OCI-LY7 (cell line): Measurements from ENCODE around the gene BNIP3. TPM values are rescaled to one million over a fixed set of nuclear protein-coding genes. Genes with fewer than 3 reads are reported as not detected.
A peak's percentile ranks its signal among the peaks of the same experiment; 100 is the strongest.
"Not testable (repeated sequence)": the region's sequence is repeated elsewhere in the genome, so short reads cannot be mapped to it uniquely, and the experiment has no call there.

Source experiments
- BruUV-seq: library from RNA; stranded (reverse); fragments of 400-500 nt; replicated peaks from 2 replicates; lab custom pipeline; 2021; lab: Mats Ljungman, UMichigan
- CTCF ChIA-PET: fragments of 300-600 bp; sonication (Branson Sonifier 250); formaldehyde crosslinking; loops from one replicate; lab custom pipeline; 2022; ENCODE audit warnings: antibody characterized with exemption; ENCODE audit not compliant: unreplicated experiment; lab: Charles Lee
- POLR2A ChIA-PET: fragments of 300-600 bp; sonication (Branson Sonifier 250); formaldehyde crosslinking; loops from one replicate; lab custom pipeline; 2022; ENCODE audit warnings: antibody characterized with exemption; lab: Charles Lee
- DNase-seq: peaks from one replicate; pipeline ENCODE4 v3.0.0-alpha.2; 2015; ENCODE audit warnings: low spot score
- H2AFZ ChIP-seq: fragments of 200-600 bp; sonication (generic), shearing (Covaris generic); 2 replicates; pipeline ENCODE4 v1.6.1; 2014; ENCODE audit warnings: mild to moderate bottlenecking, antibody characterized with exemption, low read length, moderate library complexity
- H3K27ac ChIP-seq: fragments of 200-600 bp; sonication (generic); 2 replicates; pipeline ENCODE4 v1.5.1; 2014; ENCODE audit warnings: mixed run types, low read depth, mild to moderate bottlenecking, moderate library complexity, low read length, inconsistent platforms; ENCODE audit not compliant: poor library complexity, severe bottlenecking
- H3K36me3 ChIP-seq: fragments of 200-600 bp; sonication (generic); 2 replicates; pipeline ENCODE4 v1.6.1; 2014; ENCODE audit warnings: mild to moderate bottlenecking, antibody characterized with exemption, low read length, moderate library complexity, mixed read lengths; ENCODE audit not compliant: insufficient read depth
- H3K4me1 ChIP-seq: fragments of 200-600 bp; sonication (generic); 2 replicates; pipeline ENCODE4 v1.5.1; 2014; ENCODE audit warnings: mild to moderate bottlenecking, low read length; ENCODE audit not compliant: insufficient read depth, poor library complexity, severe bottlenecking
- H3K4me2 ChIP-seq: fragments of 200-600 bp; sonication (generic); 2 replicates; pipeline ENCODE4 v1.6.1; 2014; ENCODE audit warnings: mild to moderate bottlenecking, low read length
- H3K4me3 ChIP-seq: fragments of 200-600 bp; sonication (generic); 2 replicates; pipeline ENCODE4 v1.5.1; 2014; ENCODE audit warnings: mild to moderate bottlenecking, low read depth, low read length; ENCODE audit not compliant: poor library complexity, severe bottlenecking
- H3K79me2 ChIP-seq: fragments of 200-600 bp; sonication (generic); 2 replicates; pipeline ENCODE4 v1.6.1; 2016; ENCODE audit warnings: low read depth, mild to moderate bottlenecking, low read length, moderate library complexity, mixed read lengths; ENCODE audit not compliant: insufficient read depth
- H3K9me2 ChIP-seq: fragments of 200-600 bp; sonication (generic); 2 replicates; pipeline ENCODE4 v1.6.1; 2016; ENCODE audit warnings: mild to moderate bottlenecking, low read length, mixed read lengths; ENCODE audit not compliant: insufficient read depth
- H3K9me3 ChIP-seq: fragments of 200-600 bp; sonication (generic); 2 replicates; pipeline ENCODE4 v1.6.1; 2014; ENCODE audit warnings: mild to moderate bottlenecking, mixed run types, low read length, mixed read lengths
- H4K20me1 ChIP-seq: fragments of 200-600 bp; sonication (generic); 2 replicates; pipeline ENCODE4 v1.6.1; 2014; ENCODE audit warnings: mild to moderate bottlenecking, antibody characterized with exemption, low read length, moderate library complexity, mixed read lengths; ENCODE audit not compliant: insufficient read depth
- EZH2phosphoT487 ChIP-seq: fragments of 200-600 bp; sonication (generic); IDR thresholded peaks from 2 replicates; pipeline ENCODE4 v1.6.1; 2018; ENCODE audit warnings: low read depth, borderline replicate concordance, mild to moderate bottlenecking, mixed run types, antibody characterized with exemption, low read length, moderate library complexity, mixed read lengths
- intact Hi-C: fragments of 100-400 bp; cut with micrococcal nuclease; formaldehyde crosslinking; loops from one replicate; pipeline ENCODE4 v1.10.0; 2022; ENCODE audit not compliant: unreplicated experiment
- total RNA-seq, 2 experiments: library from RNA; depleted of rRNA in 1 of 2; stranded (reverse); fragments of >200 nt in 1 of 2; shearing (Covaris generic) in 1 of 2; gene quantifications; 2 replicates each; pipeline ENCODE4 v1.2.3, GENCODE V29; 2014 to 2022
- TF ChIP-seq, protein P1 (sequence below): fragments of 200-600 bp; sonication (generic); conservative IDR thresholded peaks from 2 replicates; pipeline ENCODE4 v1.5.1; 2014; ENCODE audit warnings: mild to moderate bottlenecking, antibody characterized with exemption, low read length, moderate library complexity, mixed read lengths

Gene BNIP3
- total RNA-seq, 2 experiments from 2014 or later = 60.1 to 99.8 TPM

DNA sequence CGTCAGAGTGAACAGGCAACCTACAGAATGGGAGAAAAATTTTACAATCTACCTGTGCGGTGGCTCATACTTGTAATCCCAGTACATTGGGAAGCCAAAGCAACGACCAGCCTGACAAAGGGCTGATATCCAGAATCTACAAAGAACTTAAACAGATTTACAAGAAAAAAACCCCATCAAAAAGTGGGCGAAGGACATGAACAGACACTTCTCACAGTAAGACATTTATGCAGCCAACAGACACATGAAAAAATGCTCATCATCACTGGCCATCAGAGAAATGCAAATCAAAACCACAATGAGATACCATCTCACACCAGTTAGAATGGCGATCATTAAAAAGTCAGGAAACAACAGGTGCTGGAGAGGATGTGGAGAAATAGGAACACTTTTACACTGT, 5.6 kb upstream of the BNIP3 start:
- H3K27ac ChIP-seq, CTCF ChIA-PET, DNase-seq, H3K4me2 ChIP-seq, H2AFZ ChIP-seq, H4K20me1 ChIP-seq, H3K4me3 ChIP-seq, H3K79me2 ChIP-seq, H3K9me3 ChIP-seq, H3K36me3 ChIP-seq, BruUV-seq, POLR2A ChIA-PET, H3K4me1 ChIP-seq, H3K9me2 ChIP-seq: not testable (repeated sequence)
- intact Hi-C loops = loop anchor here (10.0 kb wide), 1 partner anchor 158 kb away; no protein-coding TSS in a partner anchor

DNA sequence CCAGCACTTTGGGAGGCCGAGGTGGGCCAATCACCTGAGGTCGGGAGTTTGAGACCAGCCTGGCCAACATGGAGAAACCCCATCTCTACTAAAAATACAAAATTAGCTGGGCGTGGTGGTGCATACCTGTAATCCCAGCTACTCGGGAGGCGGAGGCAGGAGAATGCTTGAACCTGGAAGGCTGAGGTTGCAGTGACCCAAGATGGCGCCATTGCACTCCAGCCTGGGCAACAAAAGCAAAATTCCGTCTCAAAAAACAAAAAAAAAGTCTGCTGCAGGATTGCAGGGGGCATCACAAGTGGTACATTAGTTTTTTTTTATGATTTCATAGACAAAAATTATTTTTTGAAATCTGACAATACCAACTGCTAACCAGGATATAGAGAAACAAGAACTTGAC, 5.1 kb upstream of the BNIP3 start:
- CTCF ChIA-PET, H3K9me2 ChIP-seq, H2AFZ ChIP-seq, H3K36me3 ChIP-seq, POLR2A ChIA-PET, H3K27ac ChIP-seq, H3K4me3 ChIP-seq, DNase-seq, H3K4me1 ChIP-seq, H3K4me2 ChIP-seq, BruUV-seq, H3K9me3 ChIP-seq, H4K20me1 ChIP-seq, H3K79me2 ChIP-seq: not testable (repeated sequence)
- TF ChIP-seq, protein P1, sequence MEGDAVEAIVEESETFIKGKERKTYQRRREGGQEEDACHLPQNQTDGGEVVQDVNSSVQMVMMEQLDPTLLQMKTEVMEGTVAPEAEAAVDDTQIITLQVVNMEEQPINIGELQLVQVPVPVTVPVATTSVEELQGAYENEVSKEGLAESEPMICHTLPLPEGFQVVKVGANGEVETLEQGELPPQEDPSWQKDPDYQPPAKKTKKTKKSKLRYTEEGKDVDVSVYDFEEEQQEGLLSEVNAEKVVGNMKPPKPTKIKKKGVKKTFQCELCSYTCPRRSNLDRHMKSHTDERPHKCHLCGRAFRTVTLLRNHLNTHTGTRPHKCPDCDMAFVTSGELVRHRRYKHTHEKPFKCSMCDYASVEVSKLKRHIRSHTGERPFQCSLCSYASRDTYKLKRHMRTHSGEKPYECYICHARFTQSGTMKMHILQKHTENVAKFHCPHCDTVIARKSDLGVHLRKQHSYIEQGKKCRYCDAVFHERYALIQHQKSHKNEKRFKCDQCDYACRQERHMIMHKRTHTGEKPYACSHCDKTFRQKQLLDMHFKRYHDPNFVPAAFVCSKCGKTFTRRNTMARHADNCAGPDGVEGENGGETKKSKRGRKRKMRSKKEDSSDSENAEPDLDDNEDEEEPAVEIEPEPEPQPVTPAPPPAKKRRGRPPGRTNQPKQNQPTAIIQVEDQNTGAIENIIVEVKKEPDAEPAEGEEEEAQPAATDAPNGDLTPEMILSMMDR = 0 out of 2 replicates have a peak, but pooled peaks have one; percentile 16
- intact Hi-C loops = loop anchor here (10.0 kb wide), 1 partner anchor 158 kb away; no protein-coding TSS in a partner anchor

DNA sequence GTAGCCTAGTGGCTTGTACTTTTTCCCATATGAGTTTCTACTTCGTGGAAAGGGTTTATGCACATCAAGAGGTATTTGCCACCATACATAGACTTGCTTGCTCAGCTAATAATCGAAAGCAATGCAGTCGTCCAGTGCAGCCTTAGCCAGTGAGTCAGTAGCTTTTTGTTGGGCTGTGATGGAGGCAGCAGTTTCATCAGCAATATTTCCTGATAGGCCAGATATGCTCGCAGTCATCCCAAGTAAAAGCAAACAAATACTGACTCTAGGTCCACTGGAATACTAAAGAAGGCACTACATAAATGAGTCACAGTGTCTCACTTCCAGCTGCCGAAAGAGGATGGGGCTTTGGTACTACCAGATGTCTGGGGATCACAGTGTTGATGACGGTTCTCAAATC, 2.1 kb upstream of the BNIP3 start:
- no peak overlapping the region for H3K4me3 ChIP-seq
- H4K20me1 ChIP-seq = peaks cover 6% of the 10 kb centered on the region; the same call in 1 of the 2 replicates
- H3K79me2 ChIP-seq = peaks cover 21% of the 10 kb centered on the region; the same call in 1 of the 2 replicates
- DNase-seq = no peak
- no TSS peak for BruUV-seq
- H3K27ac ChIP-seq = no peak overlapping the region
- no peak overlapping the region for H2AFZ ChIP-seq
- H3K9me2 ChIP-seq = no peaks in the 10 kb centered on the region
- peaks cover 28% of the 10 kb centered on the region for H3K4me1 ChIP-seq
- H3K36me3 ChIP-seq = peaks cover 10% of the 10 kb centered on the region; the same call in 1 of the 2 replicates
- no peaks in the 10 kb centered on the region for H3K9me3 ChIP-seq
- H3K4me2 ChIP-seq = no peak overlapping the region
- CTCF ChIA-PET = no interaction called here
- POLR2A ChIA-PET = interaction anchor here (0.5 kb wide), 2 partner anchors 15 to 653 kb away, joined by 3 read pairs; no protein-coding TSS in a partner anchor
- intact Hi-C loops = loop anchor here (10.0 kb wide), 1 partner anchor 161 kb away; no protein-coding TSS in a partner anchor
- TF ChIP-seq EZH2phosphoT487 = no peak
- TF ChIP-seq, protein P1 = no peak
